GM21381 (cell line): ENCODE data around the gene MCM5.
"Not testable (repeated sequence)": the region's sequence is repeated elsewhere in the genome, so short reads cannot be mapped to it uniquely, and the experiment has no call there.

ENCODE experiments used
- ATAC-seq: cut with Tn5 transposase; IDR thresholded peaks from one replicate; pipeline ENCODE4 v1.9.1; 2021; ENCODE audit warnings: mild to moderate bottlenecking, moderate library complexity; ENCODE audit not compliant: unreplicated experiment

The MCM5 gene

DNA sequence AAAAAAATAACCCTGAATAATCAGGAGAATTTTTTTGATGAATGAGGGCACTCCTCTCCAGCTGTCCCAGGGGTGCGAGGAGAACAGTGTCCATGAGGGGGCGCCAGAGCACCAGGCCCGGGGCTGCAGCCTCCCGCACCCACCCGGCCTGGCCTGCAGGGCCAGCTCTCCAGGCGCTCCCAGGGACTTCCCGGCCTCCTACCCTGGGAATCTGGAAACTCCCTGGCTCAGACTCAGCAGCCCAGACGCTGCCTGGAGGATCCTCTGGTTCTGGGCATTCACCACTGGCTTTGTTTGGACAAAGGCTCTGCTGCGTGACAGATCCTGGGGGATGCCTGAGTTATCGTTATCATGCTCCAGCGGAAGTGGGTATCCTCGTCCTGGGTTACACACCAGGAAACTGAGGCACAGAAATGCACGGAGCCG lies 31.0 kb downstream of the MCM5 start:
- no peak for ATAC-seq

DNA sequence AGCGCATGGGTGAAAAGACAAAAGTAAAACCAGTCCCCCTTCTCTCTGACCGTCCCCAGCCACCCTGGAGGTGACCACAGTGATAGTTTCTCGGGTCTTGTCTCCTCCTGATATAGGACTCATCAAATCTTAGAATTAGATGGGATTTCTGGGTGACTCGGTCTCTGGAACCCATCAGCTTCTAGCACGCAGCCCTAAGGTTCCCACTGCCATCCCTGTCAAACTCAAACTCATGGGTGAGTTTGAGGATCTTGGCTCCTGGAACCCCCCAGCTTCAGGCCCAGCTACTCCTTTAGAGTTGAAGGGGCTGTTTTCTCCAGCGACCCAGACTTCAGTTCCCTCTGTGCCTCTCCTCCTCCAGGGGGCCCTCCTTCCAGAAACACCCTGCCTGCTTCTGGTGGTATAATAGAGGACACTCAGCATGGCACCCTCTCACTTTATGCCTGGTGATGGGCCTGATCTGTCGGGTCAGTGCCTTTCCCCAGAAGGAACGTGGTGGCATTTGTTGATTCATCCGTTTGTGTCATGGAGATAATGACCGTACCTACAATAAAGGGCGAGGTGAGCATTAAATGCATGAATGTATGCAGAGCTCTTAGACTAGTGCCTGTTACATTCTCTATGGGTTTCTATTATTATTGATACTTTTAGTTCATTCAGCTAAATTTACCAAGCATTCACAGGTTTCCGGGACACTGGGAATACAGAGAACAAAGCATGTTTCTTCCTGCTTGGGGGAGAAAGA lies 31.7 kb downstream of the MCM5 start:
- ATAC-seq = no peak

DNA sequence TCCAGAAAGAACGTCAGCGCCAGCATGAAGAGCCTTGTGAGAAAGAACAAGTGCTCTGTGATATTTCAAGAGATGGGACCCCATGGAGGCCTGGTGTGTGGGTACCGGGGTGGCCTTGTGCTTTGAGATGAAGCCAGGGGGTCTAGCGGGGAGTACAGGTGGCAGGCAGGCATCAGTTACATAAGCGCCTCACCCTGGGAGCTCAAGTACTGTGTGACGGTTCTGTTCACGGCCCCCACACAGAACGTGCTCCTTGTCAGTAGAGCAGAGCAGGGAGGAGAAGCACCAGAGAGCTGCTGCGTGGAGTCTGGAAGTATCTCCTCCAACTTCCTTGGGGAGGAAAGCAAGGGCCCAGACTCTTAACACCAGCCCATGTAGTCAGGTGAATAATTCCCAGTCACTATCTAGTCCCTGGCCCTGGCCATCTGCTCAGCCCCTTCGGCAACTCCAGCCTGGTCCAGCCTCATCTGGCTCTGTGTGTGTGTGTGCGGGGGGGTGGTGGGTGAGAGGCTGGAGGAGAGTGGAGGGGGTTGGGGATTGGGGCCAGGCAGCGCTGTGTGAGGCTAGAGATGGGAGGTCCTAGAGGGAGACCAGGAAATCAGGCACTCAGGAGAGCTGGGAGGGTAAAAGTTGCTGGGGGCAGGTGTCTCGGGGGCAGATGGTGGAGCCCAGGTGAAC lies 32.4 kb downstream of the MCM5 start:
- ATAC-seq = no peak

DNA sequence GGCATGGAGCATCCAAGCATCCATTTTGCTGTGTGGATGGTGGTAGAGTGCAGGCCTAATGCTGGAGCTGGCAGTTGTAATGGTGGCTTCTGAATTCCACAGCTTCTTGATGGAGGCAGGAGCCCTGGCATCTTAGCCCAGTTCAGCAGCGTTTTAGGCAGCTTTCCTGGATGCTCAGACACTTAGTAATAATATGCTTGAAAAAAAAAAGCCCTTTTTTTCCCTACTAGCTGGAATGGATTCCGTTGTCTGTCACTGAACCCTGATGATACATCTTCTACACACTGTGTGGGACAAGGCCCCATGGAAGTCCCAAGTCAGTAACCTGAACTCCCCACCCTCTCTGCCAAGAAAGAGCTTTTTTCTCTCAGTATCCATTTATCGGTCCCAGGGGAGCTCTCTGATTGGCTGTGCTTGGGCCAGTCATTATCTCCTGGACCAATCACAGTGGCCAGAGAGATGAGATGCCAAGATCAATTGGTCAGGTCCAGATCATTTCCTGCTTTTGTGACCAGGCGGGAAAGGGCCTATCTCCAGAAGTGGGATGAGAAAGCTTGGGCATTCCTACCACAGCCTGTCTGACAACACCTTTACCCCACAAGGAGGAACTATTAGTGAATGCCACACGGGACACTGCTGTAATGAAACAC lies 34.2 kb downstream of the MCM5 start:
- ATAC-seq = no peak

DNA sequence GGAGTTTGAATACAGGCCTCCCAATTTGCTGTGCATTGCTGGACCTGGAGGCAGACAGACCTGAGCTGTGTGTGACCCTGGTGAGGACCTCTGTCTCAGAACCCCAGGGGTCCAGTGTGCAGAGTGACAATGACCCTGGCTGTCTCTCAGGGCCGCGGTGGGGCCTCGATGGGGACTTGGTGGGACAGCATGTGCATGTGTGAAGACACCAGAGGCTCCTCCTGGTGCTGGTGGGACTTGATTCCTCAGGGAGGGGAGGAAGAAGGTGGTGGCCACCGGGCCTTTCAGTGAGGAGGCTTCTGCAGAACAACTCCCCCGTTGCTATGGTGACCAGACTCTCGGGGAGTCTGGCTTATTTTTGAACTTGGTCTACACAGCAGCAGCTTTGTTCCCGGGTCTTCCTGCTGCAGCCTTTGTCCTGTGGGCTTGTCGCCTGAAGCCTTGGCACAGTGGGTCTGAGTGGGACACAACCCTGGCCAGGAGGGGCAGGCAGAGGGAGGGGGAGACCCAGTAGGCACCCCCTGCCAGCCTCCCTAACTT lies 35.3 kb downstream of the MCM5 start:
- ATAC-seq = no peak

DNA sequence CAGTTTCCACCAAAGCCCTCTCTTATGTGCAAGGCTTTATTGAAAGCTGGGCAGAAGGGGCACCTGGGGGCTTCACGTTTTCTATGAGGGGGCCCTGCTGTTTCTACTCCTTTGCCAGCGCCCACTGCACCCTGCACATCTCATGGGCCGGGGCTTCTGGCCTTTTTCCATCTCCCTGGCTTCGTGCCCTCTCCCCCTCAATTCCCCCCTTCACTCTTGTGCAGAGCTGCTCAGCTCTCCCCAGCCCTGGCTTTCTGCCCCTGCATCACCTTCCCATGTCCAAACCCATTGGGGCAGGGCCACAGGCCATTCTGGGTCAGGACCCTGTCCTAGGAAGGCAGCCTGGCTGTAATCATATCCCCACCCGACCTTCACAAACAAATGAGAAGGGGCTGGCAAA lies 36.5 kb downstream of the MCM5 start:
- no peak for ATAC-seq

DNA sequence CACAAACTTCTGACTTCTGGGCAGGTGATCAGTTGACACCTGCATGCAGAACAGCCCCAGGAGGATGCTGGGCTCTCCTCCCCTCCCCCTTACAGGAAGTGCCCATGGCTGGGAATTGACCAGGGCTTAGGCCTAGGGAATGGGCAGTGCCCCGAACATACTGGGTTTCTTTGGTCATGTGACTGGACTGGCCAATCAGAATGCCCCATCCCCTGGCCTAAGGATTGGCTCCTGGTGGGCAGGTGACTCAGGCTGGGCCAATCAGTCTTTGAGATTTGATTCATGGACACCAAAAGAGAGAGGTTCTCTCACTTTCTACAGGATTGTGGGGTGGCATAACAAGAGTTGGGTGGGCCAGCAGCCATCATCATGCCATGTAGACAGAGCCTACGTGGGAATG lies 37.1 kb downstream of the MCM5 start:
- ATAC-seq = no peak

DNA sequence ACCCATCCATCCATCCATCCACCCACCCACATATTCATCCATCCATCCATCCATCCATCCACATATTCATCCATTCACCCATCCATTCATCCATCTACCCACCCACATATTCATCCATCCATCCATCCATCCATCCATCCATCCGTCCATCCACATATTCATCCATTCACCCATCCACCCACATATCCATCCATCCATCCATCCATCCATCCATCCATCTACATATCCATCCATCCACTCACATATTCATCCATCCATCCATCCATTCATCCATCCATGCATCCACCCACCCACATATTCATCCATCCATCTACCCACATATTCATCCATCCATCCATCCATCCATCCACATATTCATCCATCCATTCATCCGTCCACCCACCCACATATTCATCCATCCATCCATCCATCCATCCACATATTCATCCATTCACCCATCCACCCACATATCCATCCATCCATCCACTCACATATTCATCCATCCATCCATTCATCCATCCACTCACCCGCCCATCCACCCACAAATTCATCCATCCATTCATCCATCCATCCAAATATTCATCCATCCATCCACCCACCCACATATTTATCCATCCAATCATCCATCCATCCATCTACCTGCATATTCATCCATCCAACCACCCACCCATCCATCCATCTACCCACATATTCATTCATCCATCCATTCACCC lies 38.9 kb downstream of the MCM5 start:
- ATAC-seq = not testable (repeated sequence)

DNA sequence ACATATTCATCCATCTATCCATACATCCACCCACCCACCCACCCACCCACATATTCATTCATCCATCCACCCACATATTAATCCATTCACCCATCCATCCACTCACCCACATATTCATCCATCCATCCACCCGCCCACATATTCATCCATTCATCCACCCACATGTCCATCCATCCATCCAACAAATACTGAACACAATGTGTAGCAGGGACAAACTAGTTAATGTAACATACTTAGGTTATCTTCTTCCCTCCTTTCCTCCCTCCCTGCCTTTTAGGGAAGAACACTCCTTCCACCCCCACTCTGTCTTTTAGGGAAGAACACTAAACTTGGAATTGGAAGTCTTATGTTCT lies 39.4 kb downstream of the MCM5 start:
- ATAC-seq = no peak

DNA sequence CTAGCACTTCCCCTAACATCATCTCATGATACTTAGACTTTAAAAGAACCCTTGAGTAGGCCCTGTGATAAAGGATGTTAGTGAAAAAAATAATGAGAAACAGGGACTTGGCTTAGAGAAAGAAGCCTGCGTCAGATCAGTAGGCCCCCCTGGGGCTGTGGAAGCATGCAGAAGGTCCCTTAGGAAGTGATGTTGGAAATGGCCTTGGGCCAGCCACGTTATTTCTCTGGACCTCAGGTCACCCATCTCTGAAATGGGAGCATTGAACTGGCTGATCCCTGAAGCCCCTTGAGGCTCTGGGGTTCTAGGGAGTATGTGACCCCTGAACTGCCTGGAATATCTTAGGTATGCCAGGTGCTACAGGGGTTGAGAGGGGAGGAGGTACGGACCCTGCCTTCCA lies 40.2 kb downstream of the MCM5 start:
- ATAC-seq = no peak

DNA sequence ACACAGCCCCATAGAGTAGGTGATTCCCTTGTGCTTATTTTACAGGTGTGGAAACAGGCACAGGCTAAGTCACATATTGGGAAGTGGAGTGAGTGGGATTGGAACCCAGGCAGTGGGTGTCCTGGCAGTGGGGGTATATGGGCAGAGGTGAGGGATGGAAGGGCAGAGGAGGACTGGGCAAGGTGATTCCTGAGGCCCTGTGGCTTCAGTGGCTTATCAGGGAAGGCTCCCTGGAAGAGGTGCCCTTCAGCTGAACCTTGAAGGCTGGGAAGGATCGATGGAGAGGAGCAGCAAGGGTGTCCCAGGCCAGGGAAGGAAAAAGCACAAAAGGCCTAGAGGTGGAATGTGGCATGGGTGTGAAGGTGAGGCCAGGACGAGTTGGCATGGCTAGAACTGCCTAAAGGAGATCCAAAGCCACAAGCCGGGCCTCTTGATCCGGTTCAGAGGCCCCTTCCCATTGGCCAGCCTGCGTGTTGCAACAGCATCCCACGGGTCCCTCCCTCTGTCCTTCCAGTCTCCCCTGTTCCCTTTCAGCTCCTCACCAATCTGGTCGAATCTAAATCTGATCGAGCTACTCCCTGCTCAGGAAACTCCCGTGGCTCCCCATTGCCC lies 41.7 kb downstream of the MCM5 start:
- ATAC-seq = no peak

DNA sequence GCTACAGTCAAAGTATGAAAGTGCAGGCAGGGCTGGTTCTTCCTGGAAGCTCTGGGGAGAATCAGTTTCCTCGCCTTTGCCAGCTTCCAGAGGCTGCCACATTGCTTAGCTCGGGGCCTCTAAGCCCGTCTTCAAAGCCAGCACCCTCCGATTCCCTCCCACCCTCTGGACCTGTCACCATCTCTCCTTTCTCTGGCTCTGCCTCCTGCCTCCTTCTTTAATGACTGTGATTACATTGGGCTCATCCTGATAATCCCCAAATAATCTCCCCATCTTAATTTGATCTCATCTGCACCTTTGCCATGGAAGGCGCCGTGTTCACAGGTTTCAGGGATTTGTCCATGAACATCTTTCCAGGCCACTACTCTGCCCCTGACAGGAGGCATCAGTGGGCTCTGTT lies 42.5 kb downstream of the MCM5 start:
- ATAC-seq = no peak

DNA sequence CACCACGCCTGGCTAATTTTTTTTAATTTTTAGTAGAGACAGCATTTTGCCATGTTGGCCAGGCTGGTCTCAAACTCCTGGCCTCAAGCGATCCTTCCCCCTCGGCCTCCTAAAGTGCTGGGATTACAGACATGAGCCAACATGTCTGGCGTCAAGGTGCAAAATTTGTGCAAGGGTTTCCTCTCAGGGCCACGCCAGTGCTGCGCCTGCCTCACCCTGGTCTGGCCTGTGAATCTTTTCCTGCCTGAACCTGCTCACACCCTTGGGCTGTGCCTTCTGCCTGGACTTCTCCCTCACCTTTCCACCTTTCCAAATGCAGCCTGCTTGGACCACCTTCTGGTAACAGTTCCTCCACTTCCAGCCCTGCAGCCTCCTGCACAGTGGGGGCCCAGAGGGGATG lies 43.4 kb downstream of the MCM5 start:
- ATAC-seq = no peak

DNA sequence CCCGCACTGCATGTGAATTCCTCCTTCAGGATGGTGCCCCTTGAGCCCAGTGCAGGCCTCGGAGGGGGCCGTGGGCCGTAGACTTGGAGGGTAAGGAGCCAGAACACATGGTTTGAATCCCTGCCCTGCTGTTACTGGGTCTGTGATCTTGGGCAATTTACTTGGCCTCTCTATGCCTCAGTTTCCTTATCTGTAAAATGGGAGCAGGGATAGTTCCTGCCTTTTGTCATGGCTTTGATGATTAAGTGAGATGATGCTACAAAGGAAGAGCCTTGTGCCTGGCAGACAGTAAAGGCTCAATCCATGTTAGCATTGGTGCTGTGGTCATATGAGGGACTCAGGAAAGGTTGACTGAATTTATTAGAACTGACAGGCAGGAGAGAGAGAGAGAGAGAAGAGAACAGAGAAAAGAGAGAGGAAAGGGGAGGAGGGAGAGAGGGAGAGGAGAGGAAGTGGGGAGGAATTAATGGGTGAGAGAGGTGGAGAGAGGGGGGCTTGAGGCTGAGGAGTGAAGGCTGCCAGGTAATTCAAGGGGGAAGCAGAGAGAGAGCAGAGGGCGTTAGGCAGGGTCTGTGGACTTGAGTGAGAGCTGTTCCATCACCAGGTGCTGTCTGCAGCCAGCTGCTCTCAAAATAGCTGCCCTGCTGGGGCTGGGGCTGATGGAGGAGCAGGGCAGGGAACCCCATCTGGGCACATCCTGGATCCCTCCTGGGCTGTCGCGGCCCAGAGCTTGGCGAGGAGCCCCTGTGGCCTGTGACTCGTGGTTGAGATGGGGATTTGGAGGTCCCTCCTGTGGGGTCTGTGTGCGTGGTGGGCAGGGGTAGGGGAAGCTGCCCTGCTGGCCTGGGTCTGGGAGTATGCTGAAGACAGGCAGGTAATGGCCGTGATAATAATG lies 44.1 kb downstream of the MCM5 start:
- no peak for ATAC-seq

DNA sequence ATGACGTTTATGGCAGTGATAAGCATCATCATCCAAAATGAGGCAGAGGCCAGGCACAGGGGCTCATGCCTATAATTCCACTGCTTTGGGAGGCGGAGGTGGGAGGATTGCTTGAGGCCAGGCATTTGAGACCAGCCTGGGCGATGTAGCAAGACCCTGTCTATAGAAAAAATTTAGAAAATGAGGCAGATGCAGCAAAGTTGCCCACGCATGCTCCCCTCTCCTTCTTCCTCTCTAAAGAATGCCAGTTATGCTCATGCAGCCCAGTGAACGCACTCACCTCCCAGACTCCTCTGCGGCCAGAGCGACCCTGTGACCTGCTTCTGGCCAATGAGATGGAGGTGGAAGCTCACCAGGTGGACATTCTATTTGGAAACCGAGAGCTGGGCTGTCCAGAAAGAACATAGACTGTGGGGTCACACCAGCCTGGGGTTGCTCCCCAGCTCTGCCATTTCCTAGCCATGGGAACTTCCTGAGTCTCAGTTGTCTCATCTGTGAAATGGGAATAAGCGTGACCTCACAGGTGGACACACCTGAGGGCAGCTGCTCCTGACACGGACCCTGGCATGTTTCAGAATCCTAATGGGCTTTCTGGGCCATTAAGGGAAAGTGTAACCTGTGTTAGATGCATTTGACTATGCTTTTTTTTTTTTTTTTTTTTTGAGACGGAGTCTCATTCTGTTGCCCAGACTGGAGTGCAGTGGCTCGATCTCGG lies 44.9 kb downstream of the MCM5 start:
- no peak for ATAC-seq

DNA sequence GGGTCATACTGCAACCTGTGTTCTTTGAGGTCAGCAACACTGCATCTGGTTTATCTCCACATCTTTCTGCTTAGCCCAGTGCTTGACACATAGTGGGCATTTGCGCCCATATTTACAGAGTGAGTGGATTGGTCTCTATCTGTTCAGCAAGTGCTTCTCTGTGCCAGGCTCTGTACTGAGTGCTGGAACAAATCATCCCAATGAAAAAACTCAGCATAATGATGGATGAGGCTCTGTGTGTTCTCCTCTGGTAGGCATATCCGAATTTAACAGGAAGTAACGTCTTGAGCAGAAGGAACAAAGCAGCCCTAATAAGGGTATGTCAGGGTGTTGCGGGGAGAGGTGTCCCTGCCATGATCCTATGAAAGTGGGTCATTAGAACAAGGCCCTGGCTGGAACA lies 46.0 kb downstream of the MCM5 start:
- ATAC-seq = no peak

DNA sequence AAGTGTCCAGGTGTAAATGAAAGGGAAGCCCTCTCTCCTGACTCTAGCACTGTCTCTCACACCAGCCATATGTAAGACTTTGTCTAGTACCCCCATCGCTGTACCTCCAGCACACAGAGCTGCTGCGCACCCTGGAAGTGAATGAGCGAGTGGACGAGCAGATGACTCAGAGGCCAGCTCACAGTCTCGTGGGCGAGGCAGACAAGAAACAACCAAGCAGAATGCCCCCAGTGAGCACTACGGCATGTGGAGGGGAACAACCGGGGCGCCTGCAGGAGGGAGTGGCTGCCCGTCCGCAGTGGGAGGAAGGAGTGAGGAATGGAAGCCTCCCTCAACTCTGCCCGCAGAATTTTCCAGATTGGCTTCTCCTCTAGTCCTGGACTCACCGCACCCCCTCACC lies 46.4 kb downstream of the MCM5 start:
- no peak for ATAC-seq

DNA sequence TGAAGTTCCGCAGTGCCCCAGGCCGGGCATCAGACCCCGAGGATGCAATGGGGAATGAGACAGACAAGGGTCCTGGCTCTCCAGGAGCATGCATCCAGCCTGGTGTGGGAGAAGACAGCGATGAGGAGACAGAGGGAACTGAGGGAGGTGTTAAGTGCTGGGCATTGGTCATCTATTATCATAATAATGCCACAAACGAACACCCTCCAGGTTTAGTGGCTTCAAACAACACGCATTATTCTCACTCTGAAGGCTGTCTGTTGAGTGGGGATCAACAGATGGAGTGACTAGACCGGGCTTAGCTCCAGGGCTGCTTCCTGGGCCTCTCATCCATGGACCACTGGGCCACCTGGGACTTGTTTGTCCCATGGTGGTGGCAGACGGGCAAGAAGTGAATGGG lies 48.6 kb downstream of the MCM5 start:
- no peak for ATAC-seq
